22Rv1 (cell line): Measurements from ENCODE around the gene TNFRSF1B.

ENCODE experiments used
- H3K27ac ChIP-seq: fragments of 450-650 bp; 2 replicates; pipeline ENCODE4 v1.5.1; 2017
- CTCF ChIP-seq: fragments of 450-650 bp; IDR thresholded peaks from 2 replicates; pipeline ENCODE4 v1.5.1; 2017; ENCODE audit warnings: mild to moderate bottlenecking
- ZFX ChIP-seq: fragments of 450-650 bp; IDR thresholded peaks from 2 replicates; pipeline ENCODE4 v1.6.1; 2017; ENCODE audit warnings: antibody characterized with exemption, borderline replicate concordance

The TNFRSF1B gene

DNA sequence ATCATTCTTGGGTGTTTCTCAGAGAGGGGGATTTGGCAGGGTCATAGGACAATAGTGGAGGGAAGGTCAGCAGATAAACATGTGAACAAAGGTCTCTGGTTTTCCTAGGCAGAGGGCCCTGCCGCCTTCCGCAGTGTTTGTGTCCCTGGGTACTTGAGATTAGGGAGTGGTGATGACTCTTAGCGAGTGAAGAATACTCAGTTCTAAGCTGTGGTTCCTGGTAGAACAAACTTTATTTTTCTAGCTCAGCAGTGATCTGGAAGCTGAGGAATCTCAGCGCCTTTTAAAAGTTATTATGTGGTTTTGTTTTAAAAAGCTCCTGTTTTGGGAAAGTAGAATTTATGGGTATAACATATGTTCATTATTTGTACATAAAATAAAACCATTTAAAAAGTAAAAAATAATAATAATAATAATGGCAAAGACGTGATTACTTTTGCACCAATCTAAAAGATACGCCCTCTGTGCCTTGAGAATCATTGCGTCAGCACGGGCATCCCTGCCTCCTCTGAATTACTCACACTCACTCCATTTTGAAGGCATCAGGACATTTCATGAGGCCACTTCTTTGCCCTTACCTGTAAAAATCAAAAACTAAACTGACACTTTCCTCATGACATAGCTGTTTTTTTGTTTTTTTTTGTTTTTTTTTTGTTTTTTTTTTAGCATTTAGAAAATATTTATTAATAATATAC is 29.7 kb upstream of the TNFRSF1B start:
- H3K27ac ChIP-seq = no peak overlapping the region
- TF ChIP-seq CTCF (no peak), ZFX (no peak)

GRCh38 chr1:12138196-12139168 is 28.3 kb upstream of the TNFRSF1B start:
- H3K27ac ChIP-seq = no peak overlapping the region
- TF ChIP-seq CTCF (no peak), ZFX (no peak)

DNA sequence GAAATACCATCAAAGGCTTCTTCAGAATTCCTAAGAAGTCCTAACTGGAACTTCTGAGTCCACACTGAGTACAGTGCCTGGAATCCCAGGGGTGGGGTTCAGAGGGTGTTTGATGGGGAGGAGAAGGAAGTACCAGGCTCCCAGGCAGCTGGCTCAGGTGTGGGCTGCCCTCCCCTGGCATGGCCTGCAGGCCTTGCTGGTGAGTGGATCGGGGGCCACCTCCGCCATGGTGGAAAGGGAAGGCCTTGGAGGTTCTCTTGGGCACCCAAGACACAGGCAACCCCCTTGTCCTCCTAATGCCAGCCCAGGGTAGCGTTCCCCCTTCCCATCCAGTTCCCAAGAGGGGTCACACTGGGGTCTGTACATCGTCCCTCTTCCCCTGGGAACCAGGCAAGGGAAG is 26.8 kb upstream of the TNFRSF1B start:
- TF ChIP-seq CTCF = no peak
- TF ChIP-seq ZFX = no peak
- no peak overlapping the region for H3K27ac ChIP-seq

- no peak overlapping the region for H3K27ac ChIP-seq
- TF ChIP-seq CTCF = no peak
- no peak for TF ChIP-seq ZFX
Measured at GRCh38 chr1:12140515-12141162, 26.2 kb upstream of the TNFRSF1B start.

DNA sequence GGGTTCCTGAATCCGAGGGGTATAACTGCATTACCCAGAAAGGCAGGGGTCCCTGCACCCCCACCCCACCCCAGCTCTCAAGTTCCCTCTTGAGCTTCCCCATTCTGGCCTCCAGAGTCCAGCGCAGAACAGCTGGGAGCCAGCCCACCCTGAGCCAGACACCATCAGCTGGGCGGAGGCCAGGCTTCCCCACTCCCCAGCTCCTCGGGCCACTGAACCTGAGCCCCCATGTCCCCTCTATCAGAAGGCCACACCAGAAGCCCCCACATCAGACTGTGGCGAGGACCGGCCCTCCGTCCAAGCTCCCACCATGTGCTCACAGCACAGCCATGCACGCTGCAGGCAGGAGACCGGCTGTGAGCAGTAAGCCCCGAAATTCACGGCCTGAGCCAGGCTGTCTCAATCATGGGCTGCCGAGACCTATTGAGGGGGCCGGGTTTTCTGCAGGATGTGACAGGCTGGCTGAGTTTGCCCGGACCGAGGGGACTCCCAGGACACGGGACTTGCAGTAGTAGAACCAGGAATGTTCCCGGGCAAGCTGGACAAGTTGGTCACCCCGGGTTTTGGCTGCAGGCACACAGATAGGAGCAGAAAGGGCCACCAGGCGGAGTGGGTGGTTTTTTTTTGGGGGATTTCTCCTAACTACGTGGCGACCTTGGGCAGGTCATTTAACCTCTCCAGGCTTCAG is 25.5 kb upstream of the TNFRSF1B start:
- TF ChIP-seq CTCF (no peak), ZFX (no peak)
- no peak overlapping the region for H3K27ac ChIP-seq

DNA sequence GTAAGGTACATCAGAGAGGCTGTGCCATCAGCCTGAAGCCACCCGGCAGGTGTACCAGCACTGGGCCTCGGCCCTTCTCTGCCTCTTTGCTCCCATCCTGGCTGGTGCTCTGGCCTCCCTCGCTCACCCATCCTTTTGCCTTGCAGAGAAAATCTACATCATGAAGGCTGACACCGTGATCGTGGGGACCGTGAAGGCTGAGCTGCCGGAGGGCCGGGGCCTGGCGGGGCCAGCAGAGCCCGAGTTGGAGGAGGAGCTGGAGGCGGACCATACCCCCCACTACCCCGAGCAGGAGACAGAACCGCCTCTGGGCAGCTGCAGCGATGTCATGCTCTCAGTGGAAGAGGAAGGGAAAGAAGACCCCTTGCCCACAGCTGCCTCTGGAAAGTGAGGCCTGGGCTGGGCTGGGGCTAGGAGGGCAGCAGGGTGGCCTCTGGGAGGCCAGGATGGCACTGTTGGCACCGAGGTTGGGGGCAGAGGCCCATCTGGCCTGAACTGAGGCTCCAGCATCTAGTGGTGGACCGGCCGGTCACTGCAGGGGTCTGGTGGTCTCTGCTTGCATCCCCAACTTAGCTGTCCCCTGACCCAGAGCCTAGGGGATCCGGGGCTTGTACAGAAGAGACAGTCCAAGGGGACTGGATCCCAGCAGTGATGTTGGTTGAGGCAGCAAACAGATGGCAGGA is 24.5 kb upstream of the TNFRSF1B start:
- H3K27ac ChIP-seq = no peak overlapping the region
- TF ChIP-seq CTCF (no peak), ZFX (no peak)
